Loucy (cell line): ENCODE data around the gene LINC00237.

Experiments
- H2AFZ ChIP-seq: fragments of 200-600 bp; sonication (generic); 2 replicates; pipeline ENCODE4 v1.6.0; 2016; ENCODE audit warnings: antibody characterized with exemption, mild to moderate bottlenecking, low read length, moderate library complexity
- H3F3A ChIP-seq: fragments of 200-600 bp; 2 replicates; pipeline ENCODE4 v1.6.0; 2016; ENCODE audit warnings: antibody characterized with exemption, low read depth, mild to moderate bottlenecking
- H3K27me3 ChIP-seq: fragments of 200-600 bp; sonication (generic); 2 replicates; pipeline ENCODE4 v1.6.1; 2014; ENCODE audit warnings: low read length, mild to moderate bottlenecking; ENCODE audit not compliant: insufficient read depth, poor library complexity, severe bottlenecking
- H3K36me3 ChIP-seq: fragments of 200-600 bp; sonication (generic); 2 replicates; pipeline ENCODE4 v1.6.1; 2016; ENCODE audit warnings: low read length; ENCODE audit not compliant: insufficient read depth
- H3K4me1 ChIP-seq: fragments of 200-600 bp; sonication (generic); 2 replicates; pipeline ENCODE4 v1.5.1; 2014; ENCODE audit warnings: low read length, mild to moderate bottlenecking; ENCODE audit not compliant: insufficient read depth, poor library complexity, severe bottlenecking
- H3K4me2 ChIP-seq: fragments of 200-600 bp; sonication (generic); 2 replicates; pipeline ENCODE4 v1.6.0; 2014; ENCODE audit warnings: antibody characterized with exemption, low read length, low read depth, mild to moderate bottlenecking; ENCODE audit not compliant: poor library complexity, severe bottlenecking
- H3K4me3 ChIP-seq: fragments of 200-600 bp; sonication (generic); 2 replicates; pipeline ENCODE4 v1.5.1; 2014; ENCODE audit warnings: low read length, mild to moderate bottlenecking, mixed read lengths; ENCODE audit not compliant: poor library complexity, severe bottlenecking
- H3K79me2 ChIP-seq: fragments of 200-600 bp; sonication (generic); 2 replicates; pipeline ENCODE4 v1.6.1; 2014; ENCODE audit warnings: low read length; ENCODE audit not compliant: insufficient read depth
- H3K9ac ChIP-seq: fragments of 200-600 bp; sonication (generic); 2 replicates; pipeline ENCODE4 v1.6.0; 2014; ENCODE audit warnings: mild to moderate bottlenecking, low read depth, low read length, moderate library complexity; ENCODE audit not compliant: poor library complexity, severe bottlenecking
- H3K9me2 ChIP-seq: fragments of 200-600 bp; sonication (generic); replicated peaks from 2 replicates; pipeline ENCODE4 v1.6.1; 2016; ENCODE audit warnings: low read depth, low read length, mixed read lengths
- H3K9me3 ChIP-seq: fragments of 200-600 bp; sonication (generic); 2 replicates; pipeline ENCODE4 v1.6.1; 2014; ENCODE audit warnings: mild to moderate bottlenecking, antibody characterized with exemption, low read length, low read depth; ENCODE audit not compliant: insufficient read depth
- H4K20me1 ChIP-seq: fragments of 200-600 bp; sonication (generic); 2 replicates; pipeline ENCODE4 v1.6.0; 2014; ENCODE audit warnings: antibody characterized with exemption, low read length, mild to moderate bottlenecking; ENCODE audit not compliant: insufficient read depth, poor library complexity, severe bottlenecking
- EZH2phosphoT487 ChIP-seq: fragments of 200-600 bp; IDR thresholded peaks from 2 replicates; pipeline ENCODE4 v1.6.1; 2018; ENCODE audit warnings: antibody characterized with exemption, mild to moderate bottlenecking, moderate library complexity, borderline replicate concordance
- TF ChIP-seq, protein P1 (sequence below): fragments of 200-600 bp; sonication (generic); conservative IDR thresholded peaks from 2 replicates; pipeline ENCODE4 v1.5.1; 2014; ENCODE audit warnings: mild to moderate bottlenecking, antibody characterized with exemption, low read length

Gene LINC00237

GRCh38 chr20:21124190-21124589 is 18.0 kb upstream of the LINC00237 start:
- Histone ChIP-seq H3K9ac (no peak overlapping the region), H3K79me2 (peaks cover 29% of the 10 kb centered on the region), H3K9me2 (no peaks in the 10 kb centered on the region), H3K4me2 (no peak overlapping the region), H2AFZ (peak overlapping the region; percentile 64; the same call in 1 of the 2 replicates), H3K9me3 (no peaks in the 10 kb centered on the region), H4K20me1 (peaks cover 10% of the 10 kb centered on the region), H3K36me3 (no peaks in the 10 kb centered on the region), H3K27me3 (no peaks in the 10 kb centered on the region), H3K4me3 (no peak overlapping the region), H3F3A (no peaks in the 10 kb centered on the region), H3K4me1 (peaks cover 33% of the 10 kb centered on the region)
- TF ChIP-seq, protein P1, sequence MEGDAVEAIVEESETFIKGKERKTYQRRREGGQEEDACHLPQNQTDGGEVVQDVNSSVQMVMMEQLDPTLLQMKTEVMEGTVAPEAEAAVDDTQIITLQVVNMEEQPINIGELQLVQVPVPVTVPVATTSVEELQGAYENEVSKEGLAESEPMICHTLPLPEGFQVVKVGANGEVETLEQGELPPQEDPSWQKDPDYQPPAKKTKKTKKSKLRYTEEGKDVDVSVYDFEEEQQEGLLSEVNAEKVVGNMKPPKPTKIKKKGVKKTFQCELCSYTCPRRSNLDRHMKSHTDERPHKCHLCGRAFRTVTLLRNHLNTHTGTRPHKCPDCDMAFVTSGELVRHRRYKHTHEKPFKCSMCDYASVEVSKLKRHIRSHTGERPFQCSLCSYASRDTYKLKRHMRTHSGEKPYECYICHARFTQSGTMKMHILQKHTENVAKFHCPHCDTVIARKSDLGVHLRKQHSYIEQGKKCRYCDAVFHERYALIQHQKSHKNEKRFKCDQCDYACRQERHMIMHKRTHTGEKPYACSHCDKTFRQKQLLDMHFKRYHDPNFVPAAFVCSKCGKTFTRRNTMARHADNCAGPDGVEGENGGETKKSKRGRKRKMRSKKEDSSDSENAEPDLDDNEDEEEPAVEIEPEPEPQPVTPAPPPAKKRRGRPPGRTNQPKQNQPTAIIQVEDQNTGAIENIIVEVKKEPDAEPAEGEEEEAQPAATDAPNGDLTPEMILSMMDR, result no peak
- no peak for TF ChIP-seq EZH2phosphoT487

GRCh38 chr20:21118782-21119181 is 12.6 kb upstream of the LINC00237 start:
- H3K27me3 ChIP-seq, result no peaks in the 10 kb centered on the region
- no peaks in the 10 kb centered on the region for H4K20me1 ChIP-seq
- H3K9me2 ChIP-seq, result no peaks in the 10 kb centered on the region
- H3K36me3 ChIP-seq, result no peaks in the 10 kb centered on the region
- H3K4me3 ChIP-seq, result no peak overlapping the region
- H3K9me3 ChIP-seq, result no peaks in the 10 kb centered on the region
- no peaks in the 10 kb centered on the region for H3K4me1 ChIP-seq
- no peak for TF ChIP-seq EZH2phosphoT487
- TF ChIP-seq, protein P1, result no peak
- H2AFZ ChIP-seq, result peak overlapping the region; percentile 18
- no peaks in the 10 kb centered on the region for H3K79me2 ChIP-seq
- H3K4me2 ChIP-seq, result no peak overlapping the region
- H3F3A ChIP-seq, result no peaks in the 10 kb centered on the region
- H3K9ac ChIP-seq, result no peak overlapping the region

GRCh38 chr20:21118138-21118537 is 12.0 kb upstream of the LINC00237 start:
- H3K36me3 ChIP-seq, result no peaks in the 10 kb centered on the region
- no peaks in the 10 kb centered on the region for H3K4me1 ChIP-seq
- peak overlapping the region; percentile 18; the same call in 1 of the 2 replicates for H2AFZ ChIP-seq
- H3K9me3 ChIP-seq, result no peaks in the 10 kb centered on the region
- no peaks in the 10 kb centered on the region for H3F3A ChIP-seq
- no peaks in the 10 kb centered on the region for H3K79me2 ChIP-seq
- no peaks in the 10 kb centered on the region for H4K20me1 ChIP-seq
- no peak overlapping the region for H3K4me3 ChIP-seq
- no peak overlapping the region for H3K9ac ChIP-seq
- H3K4me2 ChIP-seq, result no peak overlapping the region
- H3K9me2 ChIP-seq, result no peaks in the 10 kb centered on the region
- no peaks in the 10 kb centered on the region for H3K27me3 ChIP-seq
- TF ChIP-seq, protein P1, result no peak
- no peak for TF ChIP-seq EZH2phosphoT487
